Measurements from ENCODE around the gene DDX39B.
A peak's percentile ranks its signal among the peaks of the same experiment; 100 is the strongest.

DDX39B gene

GRCh38 chr6:31586008-31586407, 44.2 kb upstream of the DDX39B start, which contains the start of gene LST1:
Gene LST1, plus strand, starts transcription at chr6:31586277. Its CDS starts 1,023 bp downstream, at chr6:31587300.
- Histone ChIP-seq H3K36me3 (no peaks in the 10 kb centered on the region), H3K27ac (no peak within 1 kb of the TSS), H3K9me3 (no peaks in the 10 kb centered on the region), H3K4me3 (no peak within 1 kb of the TSS), H3K4me1 (peaks cover 0 to 13% (median 8%) of the 10 kb centered on the region in 4 donors), H3K27me3 (peaks cover 0 to 23% of the 10 kb centered on the region in 2 donors)
- DNase-seq: peak in 1 of 2 donors; percentile 47
- intact Hi-C loops (cut with DNase I; ENCODE audit: low total_unique reads): no loop called here
- no peak for TF ChIP-seq CTCF (IDR thresholded peaks at IDR 0.05)

- intact Hi-C loops (cut with DNase I; ENCODE audit: low total_unique reads): no loop called here
- DNase-seq: no peak
- peaks cover 0 to 14% (median 10%) of the 10 kb centered on the region in 4 donors for H3K4me1 ChIP-seq
- no peak overlapping the region for H3K27ac ChIP-seq
- TF ChIP-seq CTCF (IDR thresholded peaks at IDR 0.05): no peak
- no peaks in the 10 kb centered on the region for H3K9me3 ChIP-seq
- H3K27me3 ChIP-seq: peaks cover 0 to 23% of the 10 kb centered on the region in 2 donors
- H3K36me3 ChIP-seq: no peaks in the 10 kb centered on the region
- H3K4me3 ChIP-seq: no peak overlapping the region
Observed at GRCh38 chr6:31585491-31585890, 43.7 kb upstream of the DDX39B start.

DNA sequence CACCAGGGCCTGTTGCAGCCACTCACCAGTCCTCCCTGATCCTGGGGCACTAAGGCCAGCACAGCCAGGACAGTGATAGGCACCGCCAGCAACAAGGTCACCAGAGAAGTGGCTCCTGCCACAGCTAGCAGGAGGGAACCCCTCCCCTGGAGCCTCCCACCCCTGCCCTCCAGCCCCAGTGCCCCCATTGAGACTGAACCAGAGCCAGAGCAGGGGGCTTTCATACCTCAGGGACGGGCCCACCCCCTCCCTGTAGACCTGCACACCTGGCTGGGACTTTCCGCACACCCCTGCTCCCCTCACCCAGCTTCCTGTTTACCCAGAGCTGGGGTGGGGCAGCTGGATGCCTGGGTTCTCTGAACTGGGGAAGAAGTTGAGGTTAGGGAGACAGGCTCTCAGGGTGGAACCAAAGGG, 40.4 kb upstream of the DDX39B start, which contains the start of gene LTB:
Gene LTB (minus strand): TSS at position 195 of the 414 bp plus-strand sequence. CDS start 7 bp downstream, at position 188.
- no peaks in the 10 kb centered on the region for H3K9me3 ChIP-seq
- H3K4me3 ChIP-seq: peak within 1 kb of the TSS; percentile 61 to 66
- peaks cover 0 to 16% (median 11%) of the 10 kb centered on the region in 4 donors for H3K4me1 ChIP-seq
- peak within 1 kb of the TSS; percentile 56 to 76 for H3K27ac ChIP-seq
- no peak for TF ChIP-seq CTCF (IDR thresholded peaks at IDR 0.05)
- H3K36me3 ChIP-seq: no peaks in the 10 kb centered on the region
- peaks cover 0 to 10% of the 10 kb centered on the region in 2 donors for H3K27me3 ChIP-seq
- DNase-seq: no peak
- intact Hi-C loops (cut with DNase I; ENCODE audit: low total_unique reads): no loop called here

- TF ChIP-seq CTCF (IDR thresholded peaks at IDR 0.05): no peak
- H3K27ac ChIP-seq: peak overlapping the region; percentile 56 to 76
- H3K4me1 ChIP-seq: peaks cover 0 to 16% (median 11%) of the 10 kb centered on the region in 4 donors
- intact Hi-C loops (cut with DNase I; ENCODE audit: low total_unique reads): no loop called here
- peak overlapping the region; percentile 61 to 66 for H3K4me3 ChIP-seq
- H3K9me3 ChIP-seq: no peaks in the 10 kb centered on the region
- H3K27me3 ChIP-seq: peaks cover 0 to 4% of the 10 kb centered on the region in 2 donors
- H3K36me3 ChIP-seq: no peaks in the 10 kb centered on the region
- no peak for DNase-seq
Observed at GRCh38 chr6:31581434-31582229, 39.8 kb upstream of the DDX39B start.

DNA sequence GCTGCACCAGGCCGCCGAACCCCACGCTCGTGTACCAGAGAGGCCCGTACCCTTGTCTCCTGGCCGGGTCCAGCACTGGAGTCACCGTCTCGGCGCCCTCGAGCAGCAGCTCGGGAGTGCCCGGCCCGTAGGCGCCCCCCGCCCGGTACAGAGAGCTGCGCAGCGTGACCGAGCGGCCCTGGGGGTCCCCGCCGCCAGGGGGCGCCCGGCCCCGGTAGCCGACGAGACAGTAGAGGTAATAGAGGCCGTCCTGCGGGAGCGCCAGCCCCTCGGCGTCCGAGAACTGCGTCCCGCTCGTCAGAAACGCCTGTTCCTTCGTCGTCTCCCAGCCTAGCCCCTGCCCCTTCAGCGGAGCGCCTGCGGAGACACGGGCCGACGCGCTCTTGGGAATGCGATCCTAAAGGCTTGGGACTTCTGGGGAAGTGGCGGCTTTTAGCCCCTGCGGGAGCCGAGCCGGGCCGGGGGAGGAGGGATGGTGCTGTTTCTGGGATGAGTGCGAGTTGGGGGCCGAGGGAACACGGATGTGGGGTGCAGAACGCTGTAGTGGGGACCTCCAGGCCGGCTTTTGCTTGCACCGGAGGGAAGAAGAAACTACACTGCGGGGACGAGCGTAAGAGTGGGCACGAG, 39.1 kb upstream of the DDX39B start:
- intact Hi-C loops (cut with DNase I; ENCODE audit: low total_unique reads): no loop called here
- Histone ChIP-seq H3K9me3 (no peaks in the 10 kb centered on the region), H3K4me1 (peaks cover 0 to 16% (median 11%) of the 10 kb centered on the region in 4 donors), H3K4me3 (peak overlapping the region; percentile 61 to 66), H3K27ac (peak overlapping the region; percentile 56 to 76), H3K27me3 (no peaks in the 10 kb centered on the region), H3K36me3 (no peaks in the 10 kb centered on the region)
- peak; percentile 96 to 98 for TF ChIP-seq CTCF (IDR thresholded peaks at IDR 0.05)
- peak; percentile 84 to 89 for DNase-seq
